Left hindlimb (tissue), 1 donor: Measurements from ENCODE around the gene WNT7A.
"Not testable (repeated sequence)": the region's sequence is repeated elsewhere in the genome, so short reads cannot be mapped to it uniquely, and the experiment has no call there.

Experiments
- DNase-seq: peaks from one replicate; pipeline ENCODE4 v3.0.0-alpha.2; 2018

Gene WNT7A

DNA sequence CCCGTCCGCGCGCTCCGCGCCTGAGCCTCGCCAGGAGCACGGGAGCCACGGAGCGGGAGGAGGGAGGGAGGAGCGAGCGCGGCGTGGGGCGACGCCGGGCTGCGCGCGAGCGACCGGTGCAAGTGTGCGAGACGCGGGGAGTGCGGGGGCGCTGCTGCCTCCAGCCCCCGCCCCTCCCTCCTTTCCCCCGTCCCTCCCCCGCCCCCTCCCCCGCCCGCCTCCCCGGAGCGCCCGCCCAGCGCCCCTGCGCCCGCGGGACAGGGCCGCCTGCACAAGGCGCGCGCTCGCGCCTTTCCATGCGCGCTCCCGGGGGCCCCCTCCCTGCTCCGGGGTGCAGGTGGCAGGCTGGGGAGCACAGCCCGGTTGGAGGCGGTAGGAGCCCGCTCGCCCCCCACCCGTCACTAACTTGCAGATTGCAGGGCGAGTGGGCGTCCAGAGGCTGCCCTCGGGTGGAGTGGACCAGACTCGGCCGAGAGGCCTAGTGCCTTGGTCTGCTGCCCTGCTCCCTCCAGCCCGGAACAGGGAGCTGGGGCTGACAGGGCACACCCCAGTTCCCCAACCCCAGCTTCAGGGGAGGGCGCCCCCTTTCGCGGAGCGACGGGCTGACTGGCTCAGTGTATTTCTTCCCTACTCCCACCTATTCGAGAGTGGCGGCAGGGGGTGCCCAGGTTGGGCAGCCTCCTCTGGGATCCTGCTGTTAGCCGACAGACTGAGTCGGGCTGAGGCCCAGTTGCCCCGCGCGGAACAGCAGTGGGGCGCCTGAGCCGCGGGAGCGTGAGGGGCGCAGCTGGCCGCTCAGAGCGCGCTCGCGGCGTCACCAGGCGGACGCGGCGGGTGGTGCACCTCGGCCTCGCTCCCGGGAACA lies at the start of gene WNT7A:
TSS of gene WNT7A (minus strand) at position 126 of the 865 bp plus-strand sequence. CDS start 255 bp downstream, outside the sequence.
- DNase-seq = no peak

DNA sequence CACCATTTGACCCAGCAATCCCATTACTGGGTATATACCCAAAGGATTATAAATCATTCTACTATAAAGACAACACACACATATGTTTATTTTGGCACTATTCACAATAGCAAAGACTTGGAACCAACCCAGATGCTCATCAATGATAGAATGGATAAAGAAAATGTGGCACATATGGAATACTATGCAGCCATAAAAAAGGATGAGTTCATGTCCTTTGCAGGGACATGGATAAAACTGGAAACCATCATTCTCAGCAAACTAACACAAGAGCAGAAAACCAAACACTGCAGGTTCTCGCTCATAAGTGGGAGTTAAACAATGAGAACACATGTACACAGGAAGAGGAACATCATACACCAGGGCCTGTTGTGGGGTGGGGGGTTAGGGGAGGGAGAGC lies 48.9 kb upstream of the WNT7A start:
- not testable (repeated sequence) for DNase-seq

DNA sequence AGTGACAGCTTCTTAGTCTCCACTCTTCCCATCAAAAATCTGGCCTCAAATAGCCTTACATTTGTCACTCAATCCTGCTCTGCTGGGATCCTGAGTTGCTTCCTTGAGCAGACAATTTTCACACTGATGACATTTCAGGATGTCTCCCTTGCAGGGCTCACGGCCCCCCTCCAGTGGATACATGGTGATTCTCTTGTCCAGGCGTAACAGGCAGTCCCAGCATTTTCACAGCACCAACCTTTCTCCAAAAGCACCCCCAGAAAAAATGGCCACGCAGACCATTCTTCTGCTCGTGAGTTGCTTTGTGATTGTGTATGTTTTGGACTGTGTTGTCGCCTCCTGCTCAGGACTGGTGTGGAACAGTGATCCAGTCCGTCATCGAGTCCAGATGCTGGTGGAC lies 47.4 kb upstream of the WNT7A start:
- DNase-seq = no peak

DNA sequence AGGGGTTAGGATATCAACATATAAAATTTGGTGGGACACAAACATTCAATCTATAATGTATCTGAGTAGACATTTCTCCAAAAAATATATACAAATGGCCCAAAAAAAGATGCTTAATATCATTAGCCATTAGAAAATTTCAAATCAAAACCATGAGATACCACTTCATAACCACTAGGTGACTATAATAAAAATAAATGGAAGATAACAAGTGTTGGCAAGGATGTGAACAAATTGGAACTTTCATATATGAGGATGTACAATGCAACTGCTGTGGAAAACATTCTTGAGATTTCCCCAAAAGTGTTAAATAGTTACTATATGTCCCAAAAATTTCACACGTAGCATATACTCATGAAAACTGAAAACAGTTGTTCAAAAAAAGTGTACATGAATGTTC lies 36.5 kb upstream of the WNT7A start:
- no peak for DNase-seq

DNA sequence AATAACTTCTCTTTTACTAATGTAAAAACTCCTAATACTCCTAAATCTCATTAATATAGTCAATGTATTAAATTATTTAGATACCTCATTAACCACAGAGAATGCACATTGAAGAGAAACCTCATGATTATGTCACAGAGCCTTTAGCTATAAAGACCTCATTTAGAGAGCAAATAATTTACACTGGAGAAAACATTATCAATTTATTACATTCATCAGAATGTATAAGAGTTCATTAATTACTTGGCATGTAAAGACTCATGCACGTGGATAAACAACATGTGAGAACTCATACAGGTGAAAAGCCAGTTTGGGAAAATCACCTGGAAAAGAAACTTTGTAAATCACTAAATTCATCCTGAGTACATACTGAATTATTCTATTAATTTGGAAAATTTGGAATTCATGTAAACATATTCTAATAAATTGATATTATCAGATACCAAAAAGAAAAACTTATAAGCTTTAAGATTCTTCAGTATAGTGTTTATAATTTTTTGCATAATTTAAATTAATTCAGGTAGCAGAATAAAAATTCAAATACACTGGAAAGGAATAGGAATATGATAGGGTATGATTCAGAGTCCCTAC lies 22.9 kb upstream of the WNT7A start:
- DNase-seq = no peak

DNA sequence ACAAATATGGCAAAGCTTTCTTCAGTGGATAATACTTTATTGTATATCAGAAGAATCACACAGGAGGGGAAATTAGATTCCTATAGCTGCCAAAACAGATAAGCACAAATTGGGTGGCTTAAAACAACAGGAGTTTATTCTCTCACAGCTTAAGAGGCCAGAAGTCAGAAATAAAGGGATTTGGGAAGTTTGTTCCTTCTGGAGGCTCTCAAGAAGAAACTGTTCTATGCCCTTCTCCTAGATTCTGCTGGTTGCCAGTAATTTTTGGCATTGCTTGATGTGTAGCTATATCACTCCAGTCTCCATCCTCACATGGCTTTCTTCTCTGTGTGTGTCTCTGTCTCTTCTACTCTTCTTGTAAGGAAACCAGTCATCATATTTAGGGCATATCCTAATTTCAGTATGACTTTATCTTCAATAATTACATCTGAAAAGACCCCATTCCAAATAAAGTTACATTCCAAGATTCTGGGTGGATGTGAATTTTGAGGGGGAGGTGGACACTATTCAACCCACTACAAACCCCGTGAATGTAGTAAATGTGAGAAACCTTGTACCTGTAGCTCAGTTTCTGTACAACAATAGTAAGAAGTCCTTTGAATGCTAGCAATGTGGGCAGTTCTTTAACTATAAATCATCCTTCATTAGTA lies 22.2 kb upstream of the WNT7A start:
- DNase-seq = no peak

DNA sequence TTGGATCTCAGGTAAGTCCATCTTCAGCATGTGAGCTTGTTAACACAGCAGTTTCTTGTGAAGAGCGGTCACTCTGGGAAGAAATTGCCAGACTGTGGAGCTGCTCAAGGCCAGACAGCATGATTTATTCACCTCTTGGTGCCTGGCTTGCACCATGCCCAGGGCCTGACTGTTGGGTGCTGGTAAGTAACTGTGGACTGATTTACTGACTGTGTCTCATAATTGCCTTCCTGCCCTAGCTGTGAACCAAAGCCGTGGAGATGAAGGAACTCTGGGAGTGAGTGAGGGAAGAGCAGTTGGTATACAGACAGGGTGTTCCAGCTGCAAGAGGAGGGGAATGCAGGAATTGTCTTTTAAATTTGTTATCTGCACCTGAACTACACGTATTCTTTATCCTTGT lies 18.5 kb upstream of the WNT7A start:
- no peak for DNase-seq

DNA sequence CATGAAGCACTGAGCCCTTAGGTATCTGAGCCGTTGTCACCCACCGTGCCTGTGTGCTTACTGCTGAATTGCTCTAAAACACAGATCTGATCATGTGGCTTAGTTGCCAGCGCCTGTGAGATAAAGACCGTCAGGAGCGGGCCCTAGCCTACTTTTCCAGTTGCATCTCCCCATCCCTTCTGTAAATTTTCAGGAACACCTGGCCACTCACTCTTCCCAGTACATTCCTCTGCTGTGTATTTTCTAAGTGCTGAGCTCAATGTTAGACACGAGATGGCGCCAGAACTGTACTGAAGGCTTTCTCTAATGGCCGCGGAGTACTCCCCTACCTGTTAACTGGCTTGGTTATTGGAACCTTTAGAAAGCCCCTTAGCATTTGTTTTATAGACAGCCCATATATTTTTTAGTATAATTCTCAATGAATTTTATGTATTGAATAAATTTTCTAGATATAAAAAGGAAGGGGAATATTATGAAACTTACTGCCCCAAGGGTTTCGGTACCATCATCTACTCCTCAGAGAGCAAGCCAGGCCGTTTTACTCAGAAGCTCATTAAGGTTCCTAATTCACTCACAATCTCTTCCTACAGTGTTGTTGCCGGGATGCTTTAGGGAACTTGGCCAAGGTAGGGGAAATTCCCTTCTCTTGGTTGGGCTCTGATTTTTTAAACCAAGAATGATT lies 16.7 kb upstream of the WNT7A start:
- peak; percentile 69 for DNase-seq

DNA sequence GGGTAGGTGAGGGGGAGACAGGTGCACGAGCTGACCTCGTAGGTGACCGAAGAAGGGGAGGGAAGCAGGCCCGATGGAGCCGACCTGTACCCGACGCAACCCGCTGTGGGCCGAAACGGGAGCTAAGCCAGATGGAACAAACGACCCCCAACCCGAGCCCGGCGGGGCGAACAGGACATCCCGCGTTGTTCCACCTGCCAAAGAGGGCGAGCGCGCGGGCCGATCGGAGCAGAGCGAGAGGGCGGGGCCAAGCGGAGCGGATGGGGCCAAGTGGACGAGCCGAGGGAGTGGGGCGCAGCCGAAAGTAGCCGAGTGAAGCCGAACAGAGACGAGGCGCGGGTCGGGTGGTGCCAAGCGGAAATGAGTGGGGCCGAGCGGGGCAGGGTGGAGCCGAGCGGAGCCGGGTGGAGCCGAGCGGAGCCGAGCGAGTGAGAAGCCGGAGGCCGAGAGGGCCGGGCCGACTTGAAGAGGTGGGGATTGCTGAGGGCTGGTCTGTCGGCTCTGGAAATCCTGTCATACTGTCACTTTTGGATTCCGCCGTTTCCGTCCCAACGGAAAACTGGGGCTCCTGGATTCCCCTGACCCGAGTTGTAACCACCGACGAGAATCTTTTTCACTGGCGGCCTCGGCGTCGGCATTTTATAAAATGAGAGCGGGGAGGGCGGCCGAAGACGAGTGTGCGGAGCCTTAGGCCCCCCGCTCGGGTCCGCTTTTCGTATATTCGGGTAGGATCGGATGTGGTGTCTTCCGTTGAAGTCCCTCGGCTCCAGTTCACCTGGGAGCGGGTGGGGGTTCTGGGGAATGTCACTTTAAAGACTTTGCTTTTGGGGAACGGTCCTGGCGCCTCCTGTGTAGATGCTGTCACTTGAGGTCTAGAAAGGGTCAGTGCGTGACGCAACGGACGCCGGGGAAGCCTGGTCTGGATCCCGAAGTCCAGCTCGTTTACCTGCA lies 15.6 kb upstream of the WNT7A start:
- peak; percentile 95 for DNase-seq

DNA sequence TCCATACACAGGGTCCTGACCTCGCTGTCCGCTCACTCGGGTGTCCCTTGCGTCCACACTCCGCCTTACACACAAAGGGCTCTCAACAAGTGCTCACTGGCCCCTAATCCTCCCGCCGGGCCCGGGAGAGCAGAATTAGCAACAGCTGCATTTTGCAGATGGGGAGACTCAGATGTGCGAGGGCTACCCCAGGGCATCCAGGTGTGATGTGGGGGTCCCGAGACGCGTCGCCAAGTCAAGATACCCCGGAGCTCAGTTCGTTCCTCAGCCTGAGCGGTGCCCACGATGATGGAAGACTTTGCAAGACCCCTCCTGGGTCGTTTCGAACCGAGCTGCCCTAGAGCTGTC lies 14.9 kb upstream of the WNT7A start:
- DNase-seq = no peak

DNA sequence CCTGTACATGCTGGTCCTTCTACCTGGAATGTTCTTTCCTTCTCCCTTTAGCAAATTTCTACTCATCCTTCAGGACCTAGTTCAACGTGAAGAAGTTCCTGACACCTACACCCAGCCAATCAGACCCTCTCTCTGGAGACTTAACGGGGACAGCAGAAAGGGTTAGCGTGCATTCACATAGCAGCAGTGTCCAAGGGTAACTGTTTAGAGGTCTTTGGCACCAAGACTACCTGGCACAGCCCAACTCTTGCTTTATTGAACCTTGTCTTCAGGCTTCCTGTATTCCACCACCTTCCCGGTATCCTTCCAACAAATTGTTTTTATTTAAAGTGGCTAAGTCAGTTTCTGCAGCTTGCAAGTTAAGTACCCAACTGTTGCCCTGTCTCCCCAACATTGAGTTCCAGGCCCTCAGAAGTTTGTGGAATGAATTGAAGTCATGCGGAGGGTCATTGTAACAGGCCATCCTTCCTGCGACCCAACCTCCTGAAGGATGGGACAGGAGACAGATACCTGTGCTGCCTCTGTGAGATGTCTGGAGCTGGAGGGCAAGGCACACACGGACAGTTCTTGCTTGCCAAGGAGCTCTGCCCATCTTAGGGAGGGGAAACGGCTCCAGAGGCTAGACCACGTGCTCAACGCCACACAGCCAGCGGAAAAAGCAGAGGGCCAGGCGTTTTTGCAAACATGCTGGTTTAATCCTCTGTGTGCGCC lies 14.4 kb upstream of the WNT7A start:
- no peak for DNase-seq

DNA sequence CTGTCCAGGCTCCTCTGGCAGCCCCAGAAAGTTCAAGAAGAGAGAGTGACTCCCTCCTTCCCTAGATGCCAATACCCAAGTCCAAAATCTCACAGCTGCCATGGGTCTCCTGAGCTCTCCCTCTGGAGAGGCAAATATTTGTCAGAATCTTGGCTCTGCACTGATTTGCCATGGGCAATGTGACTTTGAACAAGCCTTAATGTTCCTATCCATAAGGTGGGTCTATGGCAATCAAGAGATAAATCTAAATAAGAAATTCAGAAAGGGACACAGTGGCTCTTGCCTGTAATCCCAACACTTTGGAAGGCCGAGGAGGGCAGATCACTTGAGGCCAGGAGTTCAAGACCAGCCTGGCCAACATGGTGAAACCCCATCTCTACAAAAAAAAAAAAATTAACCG lies 12.4 kb upstream of the WNT7A start:
- no peak for DNase-seq

DNA sequence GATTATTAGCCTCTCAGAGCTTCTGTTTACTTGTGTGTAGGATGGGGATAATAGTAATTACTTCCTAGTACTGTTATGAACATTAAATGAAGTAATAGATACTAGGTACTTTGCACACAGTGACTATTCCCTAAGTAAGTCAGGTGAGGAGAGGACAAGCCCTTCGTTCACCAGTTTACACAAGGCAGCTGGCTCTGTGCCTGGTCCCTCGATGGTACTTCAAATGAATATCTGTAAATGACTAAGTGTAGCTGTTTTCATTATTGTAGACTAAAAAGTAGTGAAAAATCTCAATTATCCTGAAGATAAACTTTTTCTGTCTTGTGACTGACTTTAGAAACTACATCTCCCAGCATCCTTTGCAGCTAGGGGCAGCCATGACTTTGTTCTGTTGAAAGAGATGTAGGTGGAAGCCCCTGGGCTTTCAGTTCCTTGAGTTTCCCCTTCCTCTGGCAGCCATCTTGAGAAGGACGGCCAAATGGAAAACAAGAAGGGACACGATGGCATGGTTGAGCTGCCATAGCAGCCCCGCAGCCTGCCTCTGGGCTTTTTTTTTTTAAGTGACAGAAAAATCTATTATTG lies 11.7 kb upstream of the WNT7A start:
- no peak for DNase-seq

DNA sequence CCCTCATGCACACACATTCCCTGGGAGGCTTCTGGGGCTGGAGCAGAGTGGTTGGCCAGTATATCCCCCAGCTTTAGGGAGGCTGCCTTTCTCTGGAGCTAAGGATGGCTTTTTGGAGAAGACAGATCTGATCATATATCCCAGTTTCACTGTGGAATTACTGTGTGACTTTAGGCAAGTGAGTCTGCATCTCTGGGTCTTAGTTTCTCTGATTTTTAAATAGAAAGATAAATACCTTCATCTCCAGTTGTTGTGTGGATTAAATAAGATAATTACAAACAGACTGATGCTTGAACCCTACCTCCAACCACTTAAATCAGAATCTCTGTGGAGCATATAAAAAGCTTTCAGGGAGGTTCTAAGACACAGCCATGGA lies 11.1 kb upstream of the WNT7A start:
- no peak for DNase-seq

DNA sequence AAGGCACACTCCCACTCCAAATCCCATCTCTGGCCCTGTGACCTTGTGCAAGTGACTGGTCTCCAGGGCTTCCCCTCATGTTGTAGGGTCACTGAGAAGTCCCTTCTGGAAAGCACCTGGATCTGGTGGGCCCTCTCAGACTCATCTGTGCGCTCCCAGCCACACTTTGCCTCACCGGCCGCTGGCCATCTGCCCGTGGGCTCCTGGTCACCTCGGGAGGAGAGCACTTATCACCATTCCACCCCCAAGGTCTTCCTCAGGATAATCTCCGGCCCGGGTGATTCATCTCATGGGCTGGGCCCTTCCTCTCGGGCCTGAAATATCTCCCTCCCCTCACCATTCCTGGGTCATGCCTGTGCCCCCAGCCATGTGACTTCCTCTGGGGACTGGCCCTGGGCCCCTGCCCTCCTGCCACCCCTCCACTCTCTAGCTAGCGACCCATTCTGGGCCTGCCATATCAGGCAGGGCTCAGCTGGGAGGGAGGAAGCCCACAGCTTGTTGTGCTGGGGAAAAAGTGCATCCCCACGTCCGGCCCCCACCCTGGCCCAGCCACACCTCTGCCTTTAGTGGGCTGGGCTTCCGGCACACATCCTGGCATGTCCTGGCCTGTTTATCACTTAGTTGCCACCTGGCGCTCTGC lies 10.6 kb upstream of the WNT7A start:
- no peak for DNase-seq

DNA sequence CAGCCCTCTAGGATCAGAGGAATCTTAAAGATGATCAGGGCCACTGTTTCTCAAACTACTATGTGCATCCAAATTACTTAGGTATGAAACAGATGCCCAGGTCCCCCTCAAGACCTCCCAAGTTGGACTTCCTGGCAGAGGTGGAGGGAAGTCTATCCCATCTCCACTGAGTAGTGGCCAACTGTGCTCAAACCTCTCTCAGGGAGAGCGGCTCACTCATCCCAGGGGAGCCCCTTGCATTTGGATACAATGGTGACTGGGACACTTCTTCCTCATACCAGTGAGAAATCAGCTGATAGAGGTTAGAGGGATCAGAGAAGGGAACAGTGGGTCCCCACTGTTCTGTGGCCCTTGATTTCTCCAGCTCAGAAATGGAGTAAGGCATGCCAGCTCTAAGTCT lies 8.7 kb upstream of the WNT7A start:
- DNase-seq = no peak

DNA sequence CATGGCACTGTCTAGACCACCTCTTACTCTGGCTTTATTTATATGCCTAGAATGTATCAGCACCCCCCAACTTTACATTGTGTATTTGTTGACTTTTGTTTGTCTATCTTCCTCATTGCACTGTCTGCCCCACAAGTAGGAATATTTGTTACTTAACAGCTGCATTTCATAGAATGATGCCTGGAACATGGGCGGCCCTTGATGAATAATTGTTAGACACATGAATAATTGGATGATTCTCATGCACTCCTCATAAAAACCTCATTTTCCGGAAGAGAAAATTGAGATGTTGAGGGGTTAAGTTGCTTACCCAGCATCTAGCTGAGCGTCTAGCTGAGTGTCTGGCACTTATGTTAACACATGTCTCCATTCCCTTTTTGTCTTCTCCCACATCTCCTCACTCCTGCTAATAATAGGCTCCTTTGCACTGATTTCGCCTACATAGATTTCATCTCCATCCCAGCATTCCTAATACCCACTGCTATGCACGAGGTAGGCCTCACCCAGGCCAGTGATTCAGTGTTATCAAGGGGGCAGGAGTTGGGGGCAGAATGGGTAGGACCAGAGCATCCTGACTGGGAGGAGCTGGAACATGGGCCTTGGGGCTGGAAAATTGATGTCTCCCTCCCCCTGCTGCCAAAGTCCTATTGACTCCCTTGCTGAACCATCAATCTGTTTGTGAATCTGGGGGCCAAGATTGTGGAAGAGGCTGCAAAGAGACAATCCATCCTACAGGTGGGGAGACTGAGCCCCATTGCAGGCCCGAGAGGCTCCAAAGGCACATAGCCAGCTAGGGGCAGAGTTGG lies 7.8 kb upstream of the WNT7A start:
- DNase-seq = no peak

DNA sequence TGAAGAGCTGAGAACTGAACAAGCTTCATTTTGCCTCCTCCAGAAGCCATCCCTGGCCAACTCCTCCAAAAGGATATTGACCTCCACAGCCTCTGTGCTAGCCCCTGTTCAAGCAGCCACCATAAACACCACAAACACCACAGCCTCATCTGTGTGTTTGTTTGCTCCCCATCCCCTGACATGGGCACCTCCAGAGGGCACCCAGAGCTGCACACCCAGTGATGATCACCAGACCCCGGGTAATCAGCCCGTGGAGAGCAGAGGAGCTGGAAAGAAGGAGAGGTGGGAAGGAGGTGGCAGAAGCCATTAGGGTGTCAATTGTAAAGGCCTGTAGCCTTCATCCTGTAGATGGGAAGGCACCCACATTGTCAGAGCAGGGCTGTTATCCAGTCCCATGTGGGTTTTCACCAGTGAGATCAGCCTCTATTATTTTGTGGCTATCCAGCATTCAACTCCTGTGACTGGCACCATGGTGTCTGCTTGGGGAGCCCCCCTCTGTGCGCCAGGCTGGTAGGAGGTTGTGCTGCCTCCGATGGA lies 6.8 kb upstream of the WNT7A start:
- no peak for DNase-seq

DNA sequence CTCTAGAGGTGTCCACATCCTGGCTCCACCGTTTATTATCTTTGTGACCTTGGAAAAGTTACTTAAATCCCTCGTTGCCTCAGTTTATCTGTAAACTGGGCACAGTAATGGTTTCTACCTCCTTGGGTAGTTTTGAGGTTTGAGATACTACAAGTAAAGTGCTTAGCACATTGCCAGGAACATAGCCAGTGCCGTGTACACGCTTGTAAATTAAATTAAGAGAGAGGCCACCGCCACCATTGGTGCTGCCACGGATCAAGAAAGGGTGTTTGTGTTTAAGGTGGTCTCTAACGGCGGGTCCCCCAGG lies 5.8 kb upstream of the WNT7A start:
- DNase-seq = no peak
